PFSK-1 (cell line): Measurements from ENCODE around the gene HIP1.
"Not testable (repeated sequence)": the region's sequence is repeated elsewhere in the genome, so short reads cannot be mapped to it uniquely, and the experiment has no call there.

ENCODE experiments used
- POLR2AphosphoS5 ChIP-seq: IDR thresholded peaks from 2 replicates; pipeline ENCODE4 v1.6.1; 2012; ENCODE audit warnings: low read depth, mild to moderate bottlenecking, control low read depth, low read length, moderate library complexity
- REST ChIP-seq, 2 experiments: IDR thresholded peaks; 2 replicates each; pipeline versions ENCODE4 v1.6.1 to v1.8.0; 2011 to 2012; ENCODE audit warnings: low read depth in 2 of 2, low read length in 2 of 2, control low read depth in 1 of 2, inconsistent platforms in 1 of 2, mild to moderate bottlenecking in 1 of 2, moderate library complexity in 1 of 2; ENCODE audit not compliant: insufficient read depth in 1 of 2
- TAF1 ChIP-seq: IDR thresholded peaks from 2 replicates; pipeline ENCODE4 v1.6.1; 2012; ENCODE audit warnings: low read length, control low read depth, borderline replicate concordance; ENCODE audit not compliant: insufficient read depth

HIP1 gene

DNA sequence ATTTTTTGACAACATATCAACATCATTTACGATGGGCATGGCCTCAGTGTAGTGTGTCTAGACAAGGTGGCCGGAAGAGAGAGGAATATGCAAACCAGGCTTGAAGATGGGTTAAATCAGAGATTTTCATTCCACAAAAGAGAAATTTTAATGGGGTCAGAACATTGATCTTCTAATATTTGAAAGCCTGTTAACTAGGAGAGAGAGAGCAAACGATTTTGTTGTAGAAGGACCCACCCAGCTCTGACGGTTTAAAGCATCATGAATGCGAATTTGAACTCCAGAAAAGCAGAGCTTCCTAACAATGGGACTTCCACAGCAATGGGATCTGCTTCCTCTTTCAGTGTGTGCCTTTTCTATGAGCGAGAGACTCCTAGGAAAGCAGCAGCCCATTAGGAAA, 246.7 kb downstream of the HIP1 start, which contains the start of gene SPDYE5:
SPDYE5 (plus strand) TSS at position 301 of the 400 bp plus-strand sequence. CDS start 1,728 bp downstream, outside the sequence.
- not testable (repeated sequence) for TF ChIP-seq REST (IDR thresholded peaks at IDR 0.05; ENCODE audit: insufficient read depth in 1 of 2, low read depth in 2 of 2, low read length in 2 of 2); TAF1; POLR2AphosphoS5

DNA sequence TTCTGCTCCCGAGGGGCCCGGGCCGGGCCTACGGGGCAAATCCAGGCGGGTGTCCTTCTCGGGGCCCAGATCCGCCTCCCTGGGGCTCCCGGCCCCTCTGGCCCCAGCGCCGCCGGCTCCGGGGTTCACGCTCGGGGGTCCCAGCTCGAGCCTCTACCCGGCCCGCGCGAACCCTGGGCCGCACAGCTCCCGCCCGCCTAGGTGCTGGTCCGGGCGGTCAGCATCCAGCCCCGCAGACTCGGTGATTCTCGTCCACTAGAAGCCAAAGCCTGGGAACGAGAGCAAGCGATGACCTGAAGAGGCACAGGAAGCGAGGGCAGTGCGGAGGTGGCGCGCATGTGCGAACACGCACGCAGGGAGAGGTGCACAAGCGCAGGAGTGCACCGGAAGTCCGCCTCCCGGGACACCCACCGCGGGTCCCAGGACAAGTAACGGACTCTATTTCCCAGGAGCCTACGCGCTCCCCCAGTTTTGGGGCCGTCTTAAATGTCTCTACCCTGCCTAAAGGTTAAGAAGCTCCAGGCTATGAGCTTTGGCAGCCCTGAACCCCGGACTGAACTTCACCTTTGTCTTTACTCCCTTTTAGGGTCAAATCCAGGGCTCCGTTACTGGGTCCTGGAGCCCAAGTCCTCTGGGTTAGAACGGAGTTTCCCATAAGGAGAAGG, 252.6 kb downstream of the HIP1 start, which contains the start of gene POM121C:
POM121C (minus strand) TSS at position 321 of the 665 bp plus-strand sequence. CDS start 44,803 bp downstream, outside the sequence.
- TF ChIP-seq POLR2AphosphoS5 (peak; percentile 67), TAF1 (0 out of 2 replicates have a peak, but pooled peaks have one; percentile 38)
